ENCODE measurements around the gene SKA1.
A peak's percentile ranks its signal among the peaks of the same experiment; 100 is the strongest.

SKA1 gene

GRCh38 chr18:50374753-50375391 lies at the start of gene SKA1:
TSS of gene SKA1 (plus strand) at chr18:50375046. CDS start at chr18:50375831, 785 bp downstream.
- DNase-seq: peak; percentile 90 to 91

GRCh38 chr18:50327983-50328382 lies 46.9 kb upstream of the SKA1 start:
- no peak for DNase-seq

GRCh38 chr18:50330176-50330575 lies 44.7 kb upstream of the SKA1 start:
- no peak for DNase-seq

GRCh38 chr18:50331691-50332090 lies 43.2 kb upstream of the SKA1 start:
- no peak for DNase-seq

- DNase-seq: no peak
Measured at GRCh38 chr18:50334546-50335152, 40.2 kb upstream of the SKA1 start.

- no peak for DNase-seq
Measured at GRCh38 chr18:50338122-50338521, 36.7 kb upstream of the SKA1 start.

GRCh38 chr18:50338715-50339114 lies 36.1 kb upstream of the SKA1 start:
- no peak for DNase-seq

GRCh38 chr18:50340078-50340477 lies 34.8 kb upstream of the SKA1 start:
- no peak for DNase-seq

GRCh38 chr18:50341443-50341842 lies 33.4 kb upstream of the SKA1 start:
- no peak for DNase-seq

- no peak for DNase-seq
Measured at GRCh38 chr18:50350699-50351098, 24.1 kb upstream of the SKA1 start.

GRCh38 chr18:50356036-50356945 lies 18.6 kb upstream of the SKA1 start:
- no peak for DNase-seq

- no peak for DNase-seq
Measured at GRCh38 chr18:50358844-50359243, 16.0 kb upstream of the SKA1 start.

- no peak for DNase-seq
Measured at GRCh38 chr18:50359806-50360205, 15.0 kb upstream of the SKA1 start.

- DNase-seq: no peak
Measured at GRCh38 chr18:50360611-50361010, 14.2 kb upstream of the SKA1 start.

- no peak for DNase-seq
Measured at GRCh38 chr18:50369672-50370071, 5.2 kb upstream of the SKA1 start.

- DNase-seq: no peak
Measured at GRCh38 chr18:50372743-50373142, 2.1 kb upstream of the SKA1 start.

GRCh38 chr18:50373561-50374219 lies 1.2 kb upstream of the SKA1 start:
- no peak for DNase-seq

GRCh38 chr18:50374220-50374752 lies 560 bp upstream of the SKA1 start:
- DNase-seq: no peak

GRCh38 chr18:50377061-50377798 lies 2.4 kb downstream of the SKA1 start:
- DNase-seq: no peak

- no peak for DNase-seq
Measured at GRCh38 chr18:50388988-50389387, 14.1 kb downstream of the SKA1 start.

- DNase-seq: no peak
Measured at GRCh38 chr18:50393802-50394201, 19.0 kb downstream of the SKA1 start.

- no peak for DNase-seq
Measured at GRCh38 chr18:50395093-50395492, 20.2 kb downstream of the SKA1 start.
